ENCODE measurements around the gene PLEKHG7.

PLEKHG7 gene

DNA sequence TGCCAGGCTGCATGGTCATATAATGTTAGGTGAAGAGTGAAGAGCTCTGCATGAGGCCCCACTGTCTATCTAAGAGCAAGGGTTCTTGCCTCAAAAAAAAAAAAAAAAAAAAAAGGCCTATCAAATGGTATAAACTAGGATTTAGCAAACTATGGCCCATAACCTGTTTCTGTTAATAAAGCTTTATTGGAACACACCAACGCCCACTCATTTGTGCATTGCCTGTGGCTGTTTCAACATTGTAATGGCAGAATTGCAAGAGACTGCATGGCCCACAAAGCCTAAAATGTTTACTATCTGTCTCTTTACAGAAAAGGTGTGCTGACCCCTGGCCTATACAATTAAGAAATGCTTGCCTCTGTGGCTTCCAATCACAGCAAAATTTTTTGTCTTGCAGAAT, 12.8 kb downstream of the PLEKHG7 start:
- DNase-seq (ENCODE audit: low read depth, low spot score): no peak

DNA sequence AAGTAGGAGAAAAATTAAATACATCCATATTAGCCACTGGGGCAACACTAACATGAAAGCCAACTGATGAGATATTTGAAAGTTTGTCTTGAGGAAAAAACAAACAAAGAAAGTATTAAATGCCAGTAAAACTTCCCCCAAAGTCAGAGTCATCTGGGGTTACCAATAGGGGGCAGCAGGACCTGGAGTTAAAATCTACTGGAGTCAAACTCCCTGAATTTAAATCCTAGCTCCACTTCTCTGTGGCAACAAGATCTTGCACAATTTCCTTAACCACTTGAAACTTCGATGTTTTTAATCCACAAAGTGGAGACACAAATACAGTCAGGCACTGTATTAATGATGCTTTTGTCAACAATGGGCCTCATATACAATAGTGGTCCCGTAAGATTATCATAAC, 14.4 kb downstream of the PLEKHG7 start:
- no peak for DNase-seq (ENCODE audit: low read depth, low spot score)

DNA sequence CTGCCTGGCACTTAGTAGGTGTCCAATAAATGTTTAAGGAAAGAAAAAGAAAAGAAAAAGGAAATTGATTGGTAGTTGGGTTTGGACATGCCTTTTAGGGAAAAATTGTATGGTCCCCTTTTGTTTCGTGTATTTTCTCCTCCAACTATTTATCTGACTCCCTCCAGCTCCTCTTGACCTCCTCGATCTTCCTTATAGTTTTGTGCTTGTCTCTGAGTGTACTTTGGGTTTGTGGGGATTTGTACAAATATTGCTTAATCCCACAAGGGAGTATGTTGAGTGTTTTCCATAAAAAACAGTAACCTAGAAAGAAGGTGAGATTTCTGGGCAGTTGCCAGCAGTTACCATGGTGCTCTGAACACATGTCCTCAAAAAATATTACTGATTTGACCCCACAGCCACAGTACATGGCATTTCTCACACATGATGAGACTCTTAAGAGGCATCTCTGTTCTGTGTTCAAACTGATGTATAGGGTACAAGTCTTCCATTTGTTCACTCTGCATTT, 15.7 kb downstream of the PLEKHG7 start:
- no peak for DNase-seq (ENCODE audit: low read depth, low spot score)

DNA sequence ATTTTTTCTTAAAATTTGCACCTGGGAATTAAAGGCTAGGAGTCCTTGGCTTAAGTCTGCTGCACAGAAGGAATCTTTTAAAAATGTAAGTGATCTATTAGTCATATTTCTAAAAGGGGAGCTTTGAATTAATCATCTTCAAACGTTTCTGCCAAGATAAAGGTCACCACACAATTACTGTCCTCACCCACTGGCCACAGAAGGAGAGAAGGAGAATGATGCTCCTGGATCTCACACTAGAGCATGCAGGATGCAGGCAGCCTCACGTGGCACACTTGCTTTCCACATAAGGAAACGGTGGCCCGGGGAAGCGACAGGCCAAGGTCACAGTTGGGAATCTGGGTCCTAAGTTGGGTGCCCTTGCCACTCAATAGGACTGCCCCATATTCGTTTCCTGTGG, 16.9 kb downstream of the PLEKHG7 start:
- no peak for DNase-seq (ENCODE audit: low read depth, low spot score)

DNA sequence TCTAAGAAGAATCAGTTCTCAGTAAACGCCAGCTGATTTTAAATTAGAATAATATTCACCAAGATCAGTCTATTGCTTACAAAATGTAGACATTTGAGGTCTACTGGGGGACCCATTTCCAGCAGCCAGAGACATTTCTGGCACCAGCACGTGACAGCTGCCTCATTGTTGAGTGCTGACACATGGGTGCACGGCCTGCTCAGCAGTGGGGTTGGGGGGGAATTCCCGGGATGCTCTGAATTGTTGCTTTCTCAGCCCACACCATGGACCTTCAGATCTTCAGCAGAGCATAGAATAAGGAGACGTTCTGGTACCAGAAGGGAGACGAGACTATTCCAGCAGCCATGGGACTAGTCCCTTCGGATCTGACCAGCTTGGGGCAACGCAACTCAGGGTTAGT, 18.3 kb downstream of the PLEKHG7 start:
- DNase-seq (ENCODE audit: low read depth, low spot score): no peak

DNA sequence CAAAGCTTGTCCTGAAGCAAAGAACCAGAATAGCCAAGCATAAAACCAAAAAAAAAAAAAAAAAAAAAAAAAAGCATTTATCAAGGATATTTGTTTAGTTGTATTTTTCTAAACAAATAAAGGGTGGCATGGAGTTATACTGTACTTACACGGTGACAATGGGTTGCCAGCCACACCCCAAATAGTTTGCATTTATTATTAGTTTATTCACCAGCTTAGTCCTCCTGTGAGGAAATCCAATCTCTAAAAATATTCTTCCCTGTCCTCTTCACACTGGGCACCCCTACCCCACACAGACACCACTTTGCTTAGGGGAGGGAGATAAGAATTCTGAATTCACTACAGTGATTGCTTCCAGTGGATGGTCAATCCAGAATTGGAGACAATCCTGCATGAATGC, 18.9 kb downstream of the PLEKHG7 start:
- no peak for DNase-seq (ENCODE audit: low read depth, low spot score)

DNA sequence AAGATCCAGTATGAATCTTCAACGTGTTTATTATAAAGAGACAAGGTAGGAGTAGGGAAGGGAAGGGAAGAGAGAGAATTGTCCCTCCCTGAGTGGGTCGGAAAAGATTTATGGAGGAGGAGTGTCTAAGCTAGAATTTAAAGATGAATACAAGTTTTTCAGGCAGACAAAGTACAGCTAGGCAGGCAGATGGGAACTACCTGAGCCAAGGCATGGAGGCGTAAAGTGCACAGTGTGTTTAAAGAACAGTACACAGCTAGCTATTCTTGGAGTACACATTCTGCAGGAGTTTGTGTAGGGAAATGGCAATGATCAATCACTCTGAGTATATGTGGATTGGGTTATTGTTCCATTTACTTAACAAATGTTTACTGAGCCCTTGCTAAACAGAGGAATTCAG, 20.1 kb downstream of the PLEKHG7 start:
- no peak for DNase-seq (ENCODE audit: low read depth, low spot score)

DNA sequence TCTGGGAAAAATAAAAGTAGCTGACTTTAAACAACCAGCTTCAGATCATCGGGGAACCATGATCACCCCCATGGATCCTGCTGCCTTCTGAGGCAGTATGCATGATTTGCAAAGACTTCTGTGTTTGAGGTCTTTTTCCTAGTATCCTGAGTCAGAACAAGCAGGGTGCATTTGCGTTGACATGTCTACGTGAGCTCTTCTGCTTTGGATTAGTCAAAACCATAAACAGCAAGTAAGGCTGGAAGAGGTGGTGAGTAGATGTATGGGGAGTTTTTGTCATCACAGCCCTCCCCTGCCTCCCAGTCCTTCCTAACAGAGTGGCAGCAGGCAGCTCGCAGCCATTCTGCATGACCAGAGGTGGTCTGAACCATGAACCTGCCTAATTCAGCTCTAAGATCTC, 24.1 kb downstream of the PLEKHG7 start:
- DNase-seq (ENCODE audit: low read depth, low spot score): no peak

DNA sequence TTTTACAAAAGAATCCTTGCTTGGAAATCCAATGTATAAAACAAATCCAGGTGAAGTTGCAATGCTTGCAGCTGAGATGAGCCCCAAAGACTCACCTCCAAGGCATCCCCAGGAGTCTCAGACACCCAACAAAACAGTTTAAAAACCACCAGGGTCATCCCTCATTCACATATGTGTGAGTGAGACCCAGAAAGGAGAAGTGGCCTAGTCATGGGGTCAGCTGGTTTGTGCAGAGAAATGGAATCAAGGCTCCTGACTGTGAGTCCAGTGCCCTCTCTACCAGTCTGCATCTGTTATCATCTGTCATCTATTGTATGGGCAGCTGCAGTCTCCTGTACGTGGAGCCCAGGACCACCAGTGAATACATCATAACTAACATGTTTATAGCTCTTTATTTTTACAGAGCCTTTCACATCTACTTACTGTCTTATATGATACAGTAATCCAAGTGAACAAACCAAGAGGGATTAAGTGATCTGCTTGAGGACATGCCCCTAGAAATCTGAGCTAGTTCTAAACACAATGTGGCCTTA, 27.1 kb downstream of the PLEKHG7 start:
- DNase-seq (ENCODE audit: low read depth, low spot score): no peak

DNA sequence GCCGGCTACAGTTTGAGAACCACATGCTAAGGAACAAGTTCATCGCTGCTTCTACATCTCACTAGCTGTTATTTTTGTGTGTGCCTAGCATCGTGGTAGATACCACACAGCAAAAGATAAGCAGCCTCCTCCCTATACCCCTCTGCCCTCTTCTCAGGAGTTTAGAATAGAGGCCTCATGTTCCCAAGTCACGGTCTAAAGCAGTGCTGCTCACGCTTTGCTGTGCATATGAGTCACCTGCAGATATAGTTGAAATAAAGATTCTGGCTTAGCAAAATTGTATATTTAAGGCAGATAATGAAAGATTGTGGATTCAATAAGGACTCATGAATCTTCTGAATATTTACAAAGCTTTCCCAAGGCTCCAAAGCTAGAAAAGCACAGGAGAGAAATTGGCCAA, 28.0 kb downstream of the PLEKHG7 start:
- no peak for DNase-seq (ENCODE audit: low read depth, low spot score)

DNA sequence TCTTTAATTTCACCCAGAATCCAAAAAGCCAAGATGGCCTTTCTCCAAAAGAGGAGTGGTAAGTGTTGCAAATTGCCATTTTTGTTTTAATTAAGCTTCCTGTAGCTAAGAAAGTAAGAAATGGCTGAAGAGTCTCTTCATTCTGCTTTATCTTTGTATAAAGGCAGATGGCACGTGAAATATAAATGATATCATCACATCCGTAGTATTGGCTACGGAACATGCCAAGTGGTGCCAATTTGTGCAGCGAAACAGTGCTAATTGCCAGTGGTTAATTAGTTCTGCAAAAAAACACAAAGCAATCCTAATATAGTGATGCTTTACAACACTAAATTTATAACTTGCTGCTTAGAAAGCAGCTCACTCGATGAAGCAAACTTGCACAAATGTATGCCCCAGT, 29.4 kb downstream of the PLEKHG7 start:
- no peak for DNase-seq (ENCODE audit: low read depth, low spot score)

DNA sequence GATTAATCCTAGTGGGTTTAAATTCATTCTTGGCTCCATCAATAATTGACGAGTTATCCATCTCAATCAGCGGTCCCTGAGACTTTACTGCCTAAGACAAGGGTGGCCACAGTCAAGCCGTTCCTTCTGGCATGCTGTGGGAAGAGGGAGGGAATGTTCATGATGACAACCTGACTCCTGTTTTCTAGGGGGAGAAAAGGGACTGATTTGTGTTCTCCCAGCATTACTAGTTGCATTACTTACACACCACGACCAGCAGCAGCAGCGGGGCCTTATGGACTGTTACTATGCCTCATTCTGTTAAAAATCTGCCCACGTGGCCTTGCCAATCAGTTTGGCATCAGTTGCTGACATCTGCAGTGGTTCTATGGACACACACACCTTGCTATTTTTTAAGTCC, 29.9 kb downstream of the PLEKHG7 start:
- DNase-seq (ENCODE audit: low read depth, low spot score): no peak

DNA sequence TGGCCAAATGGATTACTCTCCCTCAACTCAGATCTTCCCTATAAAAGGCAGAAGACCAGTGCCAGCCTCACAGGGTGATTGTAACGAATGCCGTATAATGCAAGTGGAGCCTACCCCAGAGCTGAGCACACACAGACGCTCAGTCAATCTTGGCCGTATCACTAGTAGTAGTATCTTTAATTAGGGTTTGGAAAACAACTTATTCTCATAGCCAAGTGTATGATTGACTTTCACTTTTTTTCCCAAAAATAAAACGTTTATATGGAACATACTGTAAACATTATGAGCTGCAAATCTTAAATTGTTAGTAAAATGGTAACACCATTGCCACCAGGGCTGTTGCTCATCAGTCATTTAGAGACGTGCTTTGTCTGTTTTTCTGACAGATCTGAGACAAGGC, 30.4 kb downstream of the PLEKHG7 start:
- no peak for DNase-seq (ENCODE audit: low read depth, low spot score)

DNA sequence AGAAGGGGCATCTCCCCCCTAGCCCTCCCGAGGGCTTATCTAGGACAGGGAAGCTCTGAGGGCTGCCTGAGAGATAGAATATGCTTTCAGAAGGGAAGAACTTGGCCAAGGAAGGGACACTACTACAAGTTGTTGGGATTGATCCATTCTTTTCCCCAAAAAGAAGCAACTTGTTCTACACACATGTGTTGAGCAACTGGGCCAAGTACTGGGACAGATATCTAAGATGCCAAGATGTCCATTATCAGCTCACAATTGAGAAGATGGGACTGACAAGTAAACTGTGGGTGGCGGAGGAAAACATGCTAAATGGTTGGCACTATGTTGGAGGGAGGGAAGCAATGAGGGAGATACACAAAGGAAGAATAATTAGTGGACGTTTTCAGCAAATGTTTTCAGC, 30.9 kb downstream of the PLEKHG7 start:
- DNase-seq (ENCODE audit: low read depth, low spot score): no peak

DNA sequence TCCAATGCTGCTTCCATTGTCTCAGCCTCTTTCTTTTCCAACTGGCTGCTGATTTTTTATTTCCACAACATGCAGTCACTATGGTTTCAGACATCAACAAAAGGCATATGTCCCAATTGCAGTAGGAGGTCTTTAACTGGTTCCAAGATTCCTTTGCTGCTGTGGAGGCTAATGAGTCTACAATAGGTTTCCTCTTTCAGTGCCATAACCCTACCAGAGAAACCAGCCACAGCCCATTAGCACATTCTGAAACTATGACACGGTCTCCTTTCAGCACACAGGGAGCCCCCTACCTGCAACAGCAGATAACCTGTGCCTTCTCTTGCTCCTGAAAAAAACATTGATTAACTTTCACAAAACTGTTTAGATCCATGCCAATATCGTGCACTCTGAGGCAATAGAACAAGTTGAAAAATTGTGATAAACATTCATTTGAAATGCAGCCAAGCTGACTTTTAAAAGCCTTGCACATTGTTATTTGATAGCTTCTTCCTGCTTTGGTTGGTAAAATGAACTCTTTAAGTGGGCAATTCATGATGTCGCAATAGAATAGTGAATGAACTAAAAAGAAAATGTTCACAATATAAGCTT, 32.4 kb downstream of the PLEKHG7 start:
- DNase-seq (ENCODE audit: low read depth, low spot score): peak; percentile 65

DNA sequence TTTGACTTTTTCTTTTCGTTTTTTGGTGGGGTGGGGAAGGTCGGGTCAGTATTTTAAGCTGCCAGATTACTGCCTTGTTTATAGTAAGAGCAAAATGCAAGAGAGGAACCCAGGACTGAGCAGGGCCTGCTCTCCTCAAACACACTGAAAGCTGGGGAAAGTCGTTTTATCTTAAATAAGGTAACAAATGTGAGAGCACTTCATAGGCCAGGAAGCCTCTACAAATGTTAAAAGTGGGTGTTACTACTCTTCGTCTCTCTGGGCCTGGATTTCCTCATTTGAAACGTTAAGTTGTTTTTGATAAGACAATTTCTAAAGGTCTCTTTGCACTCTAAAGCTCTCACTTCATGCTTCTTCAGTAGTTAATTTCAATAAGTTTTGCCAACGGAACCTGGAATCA, 33.8 kb downstream of the PLEKHG7 start:
- DNase-seq (ENCODE audit: low read depth, low spot score): no peak

DNA sequence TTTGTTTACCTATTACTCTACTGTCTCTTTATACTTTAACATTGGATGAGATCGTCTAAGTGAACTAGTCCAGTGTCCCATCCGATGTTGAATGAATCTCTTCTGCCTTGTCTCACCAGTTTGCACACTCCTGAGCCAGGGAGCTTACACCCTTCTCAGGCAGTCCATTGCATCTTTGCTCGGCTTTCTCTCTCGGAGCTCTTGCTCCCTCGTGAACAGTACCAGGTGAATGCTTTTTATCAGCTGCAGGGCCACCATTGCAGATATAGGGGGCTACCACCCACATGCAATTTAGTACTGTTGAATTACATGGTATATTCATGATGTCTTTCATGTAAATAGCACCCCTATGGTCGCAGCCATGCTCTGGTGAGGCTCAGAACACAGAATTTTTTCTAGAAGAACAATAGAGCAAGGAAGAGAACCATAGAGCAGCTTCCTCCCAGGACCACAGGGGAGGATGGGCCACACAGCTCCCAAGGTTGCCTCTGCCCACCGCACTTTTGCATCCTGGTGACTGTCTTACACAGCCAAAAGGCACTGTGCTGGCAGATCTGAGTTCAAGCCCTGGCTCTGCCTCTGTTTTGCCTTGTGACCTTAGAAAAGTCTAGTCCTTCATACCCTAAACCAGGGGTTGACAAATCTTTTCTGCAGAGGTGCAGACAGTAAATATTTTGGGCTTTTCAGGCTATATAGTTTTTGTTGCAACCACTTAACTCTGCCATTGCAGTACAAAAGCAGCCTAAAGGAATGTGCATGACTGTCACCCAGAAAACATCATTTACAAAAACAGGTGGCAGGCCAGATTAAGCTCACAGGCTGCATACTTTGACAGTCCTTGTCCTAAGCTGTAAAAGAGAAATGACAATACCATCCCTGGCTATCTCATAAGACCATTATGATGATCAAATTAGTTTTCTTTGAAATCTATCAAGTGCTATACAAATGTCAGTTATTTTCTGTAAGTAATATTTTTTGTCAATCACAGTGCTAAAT, 35.4 kb downstream of the PLEKHG7 start:
- no peak for DNase-seq (ENCODE audit: low read depth, low spot score)

DNA sequence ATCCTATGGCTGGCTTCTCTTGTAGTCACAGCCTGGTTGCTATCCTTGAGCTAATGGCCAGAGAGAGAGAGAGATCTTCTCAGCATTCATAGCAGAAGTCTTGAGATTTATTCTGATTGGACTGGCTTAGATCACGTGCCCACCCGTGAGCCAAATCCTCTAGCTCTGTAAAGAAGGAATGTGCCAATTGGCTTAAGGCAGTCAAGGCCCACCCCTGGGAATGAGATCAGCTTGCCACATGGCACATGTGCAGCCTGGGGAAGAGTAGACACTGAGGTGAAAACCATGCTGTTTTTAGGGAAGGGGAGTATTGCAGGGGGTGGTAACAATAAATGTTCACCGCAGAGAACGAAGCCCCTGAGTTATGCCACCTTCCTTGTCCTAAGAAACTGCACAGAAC, 36.3 kb downstream of the PLEKHG7 start:
- no peak for DNase-seq (ENCODE audit: low read depth, low spot score)

DNA sequence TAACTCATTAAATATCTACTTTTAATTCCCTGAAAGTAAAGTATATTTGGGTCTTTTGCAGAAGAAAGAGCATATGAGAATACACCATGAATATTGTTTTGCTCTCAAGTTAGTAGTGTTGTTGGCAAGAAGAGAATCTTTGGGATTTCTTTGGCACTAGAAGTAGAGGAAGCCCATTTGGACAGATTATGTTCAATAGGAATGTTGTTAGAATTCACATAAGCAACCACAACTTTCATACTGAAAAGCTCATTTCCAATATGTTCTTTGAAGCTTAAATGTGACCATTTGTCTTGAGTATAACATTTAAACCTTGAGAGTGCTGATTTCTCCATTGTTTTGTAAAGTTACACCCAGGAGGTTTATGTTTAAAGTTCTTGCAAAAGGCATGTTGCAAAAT, 37.6 kb downstream of the PLEKHG7 start:
- DNase-seq (ENCODE audit: low read depth, low spot score): no peak

DNA sequence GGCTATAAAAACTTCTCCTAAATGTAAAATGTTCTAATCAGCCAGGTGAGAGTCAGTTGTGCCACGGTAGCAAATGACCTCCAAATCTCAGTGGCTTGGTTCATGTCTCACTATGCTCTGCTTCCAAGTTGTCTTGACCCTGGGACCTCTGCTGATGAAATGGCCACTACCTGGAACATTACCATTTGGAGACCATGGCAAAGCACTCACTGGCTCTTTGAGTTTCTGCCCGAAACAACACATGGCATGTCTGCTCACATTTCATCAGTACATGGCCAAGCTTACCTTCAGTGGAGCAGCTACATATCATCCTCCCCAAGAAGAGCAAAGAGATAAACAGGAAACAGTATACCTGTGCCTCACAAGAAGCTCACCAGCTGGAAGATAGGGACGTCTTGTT, 40.2 kb downstream of the PLEKHG7 start:
- no peak for DNase-seq (ENCODE audit: low read depth, low spot score)

DNA sequence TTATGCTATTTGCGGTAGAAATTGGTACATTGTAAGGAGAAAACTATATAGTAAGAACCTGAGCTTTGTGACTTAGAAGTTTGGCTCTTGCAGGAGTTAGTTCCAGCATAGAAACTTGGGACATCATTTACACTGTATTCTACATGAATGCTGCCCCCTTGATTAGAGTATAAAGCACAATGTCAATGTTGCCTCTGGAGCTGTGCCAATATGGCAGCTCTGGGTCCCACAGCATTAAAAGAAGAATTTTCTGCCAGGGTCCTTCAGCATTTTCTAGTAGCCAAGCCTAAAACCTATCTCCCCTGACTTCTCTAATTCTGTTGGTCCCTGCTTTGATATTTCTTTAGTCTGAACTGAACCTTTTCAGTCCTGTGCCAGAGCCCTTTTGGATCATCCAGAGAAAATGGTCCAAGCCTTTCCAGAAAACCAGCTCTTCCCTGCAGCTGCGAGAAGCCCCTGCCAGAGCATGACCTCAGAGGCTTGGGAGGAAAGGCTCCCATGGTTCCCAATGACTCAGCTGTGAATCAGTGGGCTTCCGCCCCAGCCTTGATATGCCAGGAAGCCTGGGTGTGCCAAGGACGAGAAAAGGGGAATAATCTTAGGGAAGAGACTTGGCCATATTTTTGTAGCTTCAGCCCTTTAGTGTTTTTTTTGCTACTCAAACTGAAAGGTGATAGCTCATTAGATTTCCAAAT, 43.2 kb downstream of the PLEKHG7 start:
- DNase-seq (ENCODE audit: low read depth, low spot score): peak; percentile 86

DNA sequence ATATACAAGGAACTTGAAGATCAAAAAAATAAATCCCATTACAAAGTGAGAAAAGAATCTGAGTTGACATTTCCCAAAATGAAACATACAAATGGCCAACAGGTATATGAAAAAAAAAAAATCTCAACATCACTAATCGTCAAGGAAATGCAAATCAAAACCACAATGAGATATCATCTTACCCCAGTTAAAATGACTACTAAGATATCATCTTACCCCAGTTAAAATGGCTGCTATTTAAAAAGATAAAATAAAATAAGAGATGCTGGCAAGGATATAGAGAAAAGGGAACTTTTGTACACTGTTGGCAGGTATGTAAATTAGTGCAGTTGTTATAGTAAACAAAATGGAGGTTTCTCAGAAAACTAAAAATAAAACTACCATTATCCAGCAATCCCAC, 44.4 kb downstream of the PLEKHG7 start:
- DNase-seq (ENCODE audit: low read depth, low spot score): no peak
